GM12878 (cell line): ENCODE results near the gene UFM1.

ENCODE experiments used
- EED ChIP-seq: sonication (generic); IDR thresholded peaks from 2 replicates; pipeline ENCODE4 v1.6.1; 2016; ENCODE audit warnings: antibody characterized with exemption, low read depth
- JUND ChIP-seq: IDR thresholded peaks from 2 replicates; pipeline ENCODE4 v1.6.1; 2012; ENCODE audit warnings: low read depth, mild to moderate bottlenecking, low read length, improper control_type of control experiment, moderate library complexity
- MYC ChIP-seq: IDR thresholded peaks from 2 replicates; pipeline ENCODE4 v1.6.1; 2011; ENCODE audit warnings: mild to moderate bottlenecking, low read length, moderate library complexity, inconsistent platforms; ENCODE audit not compliant: insufficient read depth, insufficient replicate concordance, insufficient read length, severe bottlenecking
- NR2C2 ChIP-seq: IDR thresholded peaks from 2 replicates; pipeline ENCODE4 v1.6.1; 2011; ENCODE audit warnings: borderline replicate concordance, low read depth; ENCODE audit not compliant: control insufficient read depth, insufficient read length
- POLR2A ChIP-seq: IDR thresholded peaks from 2 replicates; pipeline ENCODE4 v1.6.1; 2011; ENCODE audit warnings: low read depth, mild to moderate bottlenecking, low read length
- TAF1 ChIP-seq: IDR thresholded peaks from 2 replicates; pipeline ENCODE4 v1.6.1; 2011; ENCODE audit warnings: mild to moderate bottlenecking, low read depth, low read length, borderline replicate concordance
- TCF12 ChIP-seq: IDR thresholded peaks from 2 replicates; pipeline ENCODE4 v1.6.1; 2011; ENCODE audit warnings: low read depth, mild to moderate bottlenecking, low read length
- ZNF274 ChIP-seq: IDR thresholded peaks from one replicate; pipeline ENCODE4 v1.8.0; 2011; ENCODE audit not compliant: insufficient read length, insufficient read depth
- TF ChIP-seq, protein P1 (sequence below): IDR thresholded peaks from 2 replicates; pipeline ENCODE4 v1.6.1; 2011; ENCODE audit warnings: low read depth, mild to moderate bottlenecking, low read length, moderate library complexity, borderline replicate concordance; ENCODE audit errors: extremely low read depth
- TF ChIP-seq, protein P2 (sequence below): IDR thresholded peaks from 2 replicates; pipeline ENCODE4 v1.6.1; 2012; ENCODE audit warnings: low read depth, low read length, improper control_type of control experiment
- TF ChIP-seq, protein P3 (sequence below): fragments of 150-350 bp; IDR thresholded peaks from 2 replicates; pipeline ENCODE4 v1.6.1; 2014; ENCODE audit warnings: mild to moderate bottlenecking, low read depth, low read length

DNA sequence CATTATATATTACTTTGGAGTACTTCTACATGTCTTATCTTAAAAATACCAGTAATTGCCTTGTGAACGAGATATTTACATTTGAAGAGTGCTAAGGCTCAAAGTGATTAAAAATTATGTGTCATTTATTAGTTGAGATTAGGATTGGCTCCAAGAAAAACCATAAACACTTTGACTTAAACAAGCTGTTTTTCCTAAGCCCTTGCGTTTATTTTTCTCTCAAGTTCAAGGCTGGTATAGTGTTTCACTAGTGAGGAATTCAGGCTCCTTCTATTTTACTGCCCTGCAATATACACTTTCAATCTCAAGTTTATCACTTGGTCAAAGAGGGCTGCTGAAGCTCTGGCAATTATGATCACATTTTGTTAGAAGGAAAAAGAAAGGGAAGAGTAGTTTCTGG lies 49.9 kb downstream of the UFM1 start:
- no peak for TF ChIP-seq MYC
- TF ChIP-seq, protein P1, sequence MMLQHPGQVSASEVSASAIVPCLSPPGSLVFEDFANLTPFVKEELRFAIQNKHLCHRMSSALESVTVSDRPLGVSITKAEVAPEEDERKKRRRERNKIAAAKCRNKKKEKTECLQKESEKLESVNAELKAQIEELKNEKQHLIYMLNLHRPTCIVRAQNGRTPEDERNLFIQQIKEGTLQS = no peak
- no peak for TF ChIP-seq JUND
- no peak for TF ChIP-seq POLR2A
- TF ChIP-seq, protein P2, sequence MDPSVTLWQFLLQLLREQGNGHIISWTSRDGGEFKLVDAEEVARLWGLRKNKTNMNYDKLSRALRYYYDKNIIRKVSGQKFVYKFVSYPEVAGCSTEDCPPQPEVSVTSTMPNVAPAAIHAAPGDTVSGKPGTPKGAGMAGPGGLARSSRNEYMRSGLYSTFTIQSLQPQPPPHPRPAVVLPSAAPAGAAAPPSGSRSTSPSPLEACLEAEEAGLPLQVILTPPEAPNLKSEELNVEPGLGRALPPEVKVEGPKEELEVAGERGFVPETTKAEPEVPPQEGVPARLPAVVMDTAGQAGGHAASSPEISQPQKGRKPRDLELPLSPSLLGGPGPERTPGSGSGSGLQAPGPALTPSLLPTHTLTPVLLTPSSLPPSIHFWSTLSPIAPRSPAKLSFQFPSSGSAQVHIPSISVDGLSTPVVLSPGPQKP = no peak
- no peak for TF ChIP-seq EED
- no peak for TF ChIP-seq TAF1
- TF ChIP-seq, protein P3, sequence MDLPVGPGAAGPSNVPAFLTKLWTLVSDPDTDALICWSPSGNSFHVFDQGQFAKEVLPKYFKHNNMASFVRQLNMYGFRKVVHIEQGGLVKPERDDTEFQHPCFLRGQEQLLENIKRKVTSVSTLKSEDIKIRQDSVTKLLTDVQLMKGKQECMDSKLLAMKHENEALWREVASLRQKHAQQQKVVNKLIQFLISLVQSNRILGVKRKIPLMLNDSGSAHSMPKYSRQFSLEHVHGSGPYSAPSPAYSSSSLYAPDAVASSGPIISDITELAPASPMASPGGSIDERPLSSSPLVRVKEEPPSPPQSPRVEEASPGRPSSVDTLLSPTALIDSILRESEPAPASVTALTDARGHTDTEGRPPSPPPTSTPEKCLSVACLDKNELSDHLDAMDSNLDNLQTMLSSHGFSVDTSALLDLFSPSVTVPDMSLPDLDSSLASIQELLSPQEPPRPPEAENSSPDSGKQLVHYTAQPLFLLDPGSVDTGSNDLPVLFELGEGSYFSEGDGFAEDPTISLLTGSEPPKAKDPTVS = no peak
- TF ChIP-seq ZNF274 = no peak
- no peak for TF ChIP-seq TCF12
- no peak for TF ChIP-seq NR2C2
